Measurements from ENCODE around the gene PYGL.
"Not testable (repeated sequence)": the region's sequence is repeated elsewhere in the genome, so short reads cannot be mapped to it uniquely, and the experiment has no call there.

PYGL gene

GRCh38 chr14:50944647-50945413 lies 547 bp upstream of the PYGL start:
- no peaks in the 10 kb centered on the region for H3K9me3 ChIP-seq
- H3K36me3 ChIP-seq: peaks cover 28% of the 10 kb centered on the region
- H3K27ac ChIP-seq: peak overlapping the region; percentile 86
- TF ChIP-seq CTCF (IDR thresholded peaks at IDR 0.05): no peak
- H3K27me3 ChIP-seq: no peaks in the 10 kb centered on the region
- peaks cover 61 to 66% of the 10 kb centered on the region in 2 experiments for H3K4me1 ChIP-seq (ENCODE audit: control insufficient read depth in 1 of 2, insufficient read depth in 1 of 2, low read depth in 1 of 2, low read length in 1 of 2)
- peak overlapping the region; percentile 85 to 99 for H3K4me3 ChIP-seq (ENCODE audit: low read depth in 1 of 2, low read length in 1 of 2)

- peak overlapping the region; percentile 85 to 99 for H3K4me3 ChIP-seq (ENCODE audit: low read depth in 1 of 2, low read length in 1 of 2)
- peaks cover 29% of the 10 kb centered on the region for H3K36me3 ChIP-seq
- peaks cover 73% of the 10 kb centered on the region in 2 experiments for H3K4me1 ChIP-seq (ENCODE audit: control insufficient read depth in 1 of 2, insufficient read depth in 1 of 2, low read depth in 1 of 2, low read length in 1 of 2)
- H3K9me3 ChIP-seq: no peaks in the 10 kb centered on the region
- TF ChIP-seq CTCF (IDR thresholded peaks at IDR 0.05): no peak
- no peaks in the 10 kb centered on the region for H3K27me3 ChIP-seq
- peak overlapping the region; percentile 86 for H3K27ac ChIP-seq
Measured at GRCh38 chr14:50943261-50943942, 881 bp downstream of the PYGL start.

- Histone ChIP-seq H3K36me3 (peaks cover 29% of the 10 kb centered on the region), H3K4me1 (ENCODE audit: control insufficient read depth in 1 of 2, insufficient read depth in 1 of 2, low read depth in 1 of 2, low read length in 1 of 2) (peaks cover 70 to 78% of the 10 kb centered on the region in 2 experiments), H3K4me3 (ENCODE audit: low read depth in 1 of 2, low read length in 1 of 2) (peak overlapping the region; percentile 85 to 99), H3K27ac (peak overlapping the region; percentile 86)
- not testable (repeated sequence) for H3K27me3 ChIP-seq, H3K9me3 ChIP-seq
Measured at GRCh38 chr14:50941638-50942037, 2.6 kb downstream of the PYGL start.

GRCh38 chr14:50941151-50941550 lies 3.1 kb downstream of the PYGL start:
- TF ChIP-seq CTCF (IDR thresholded peaks at IDR 0.05): no peak
- Histone ChIP-seq H3K9me3 (no peaks in the 10 kb centered on the region), H3K4me1 (ENCODE audit: control insufficient read depth in 1 of 2, insufficient read depth in 1 of 2, low read depth in 1 of 2, low read length in 1 of 2) (peaks cover 70 to 79% of the 10 kb centered on the region in 2 experiments), H3K4me3 (ENCODE audit: low read depth in 1 of 2, low read length in 1 of 2) (peak overlapping the region; percentile 85 to 99), H3K27me3 (no peaks in the 10 kb centered on the region), H3K36me3 (peaks cover 33% of the 10 kb centered on the region), H3K27ac (peak overlapping the region; percentile 86)

GRCh38 chr14:50937800-50938199 lies 6.5 kb downstream of the PYGL start:
- TF ChIP-seq CTCF (IDR thresholded peaks at IDR 0.05): no peak
- Histone ChIP-seq H3K4me1 (ENCODE audit: control insufficient read depth in 1 of 2, insufficient read depth in 1 of 2, low read depth in 1 of 2, low read length in 1 of 2) (peaks cover 95 to 100% of the 10 kb centered on the region in 2 experiments), H3K27ac (peak overlapping the region; percentile 86)

GRCh38 chr14:50937325-50937724 lies 7.0 kb downstream of the PYGL start:
- H3K9me3 ChIP-seq: no peaks in the 10 kb centered on the region
- peaks cover 97 to 100% of the 10 kb centered on the region in 2 experiments for H3K4me1 ChIP-seq (ENCODE audit: control insufficient read depth in 1 of 2, insufficient read depth in 1 of 2, low read depth in 1 of 2, low read length in 1 of 2)
- no peak for TF ChIP-seq CTCF (IDR thresholded peaks at IDR 0.05)
- no peaks in the 10 kb centered on the region for H3K27me3 ChIP-seq
- H3K36me3 ChIP-seq: peaks cover 69% of the 10 kb centered on the region
- H3K27ac ChIP-seq: peak overlapping the region; percentile 86
- peak overlapping the region; percentile 51 to 99 for H3K4me3 ChIP-seq (ENCODE audit: low read depth in 1 of 2, low read length in 1 of 2)

More at GRCh38 chr14:50937800-50938199, 6.5 kb downstream of the PYGL start:
- H3K4me3 ChIP-seq (ENCODE audit: low read depth in 1 of 2, low read length in 1 of 2): peak overlapping the region; percentile 51 to 99
- H3K9me3 ChIP-seq: no peaks in the 10 kb centered on the region
- H3K27me3 ChIP-seq: no peaks in the 10 kb centered on the region
- H3K36me3 ChIP-seq: peaks cover 67% of the 10 kb centered on the region
